ENCODE measurements around the gene GLIPR1.
A peak's percentile ranks its signal among the peaks of the same experiment; 100 is the strongest.
"Not testable (repeated sequence)": the region's sequence is repeated elsewhere in the genome, so short reads cannot be mapped to it uniquely, and the experiment has no call there.

Gene GLIPR1

DNA sequence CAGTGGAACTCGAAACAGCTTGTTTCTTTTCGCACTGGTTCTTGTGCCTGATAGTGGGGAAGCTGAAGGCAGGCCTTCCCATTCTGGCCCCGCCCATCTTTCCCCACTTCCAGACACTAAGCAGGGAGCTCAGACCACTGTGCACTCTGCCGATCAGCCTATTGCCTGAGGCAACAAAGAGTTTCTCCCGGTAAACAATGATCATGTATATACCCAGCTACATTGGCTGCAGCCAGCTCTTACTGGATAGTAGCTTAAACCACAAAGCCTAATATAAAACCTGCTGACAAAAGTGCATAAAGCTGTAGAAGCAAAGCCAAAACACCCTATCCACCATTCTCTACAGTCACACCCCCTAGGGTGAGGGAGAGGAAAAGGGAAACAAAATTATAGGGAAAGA lies 24.7 kb upstream of the GLIPR1 start:
- ChIA-PET POLR2A (no interaction called here), CTCF (interaction anchor here (0.6 kb wide), 1 partner anchor 430 kb away, joined by 3 read pairs; no protein-coding TSS in a partner anchor)
- DNase-seq (ENCODE audit: extremely low spot score): peak; percentile 11
- TF ChIP-seq FOXK2 (IDR thresholded peaks at IDR 0.05) (no peak), FOXM1 (IDR thresholded peaks at IDR 0.05; ENCODE audit: borderline replicate concordance) (no peak), HDGF (IDR thresholded peaks at IDR 0.05; ENCODE audit: borderline replicate concordance) (no peak), SP1 (IDR thresholded peaks at IDR 0.05) (no peak), SUZ12 (IDR thresholded peaks at IDR 0.05) (no peak), FOXA1 (IDR thresholded peaks at IDR 0.05) (no peak)

DNA sequence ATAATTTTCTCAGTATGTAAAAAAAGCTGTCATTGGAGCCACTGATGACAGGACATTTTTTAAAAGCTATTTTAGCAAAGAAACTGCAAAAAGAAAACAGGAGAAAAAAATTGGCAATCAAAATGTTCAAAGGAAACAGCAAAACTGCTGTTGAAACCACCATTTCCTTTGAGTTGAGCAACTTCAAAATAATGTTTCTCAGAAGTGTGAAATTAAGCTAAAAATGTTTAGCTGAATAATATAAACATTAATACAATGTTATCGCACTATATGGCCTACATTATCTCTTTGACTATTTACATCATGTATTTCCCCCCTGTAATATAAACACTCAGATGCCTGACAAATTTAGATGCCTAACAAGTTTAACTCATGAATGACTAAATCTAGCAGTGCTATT lies 23.4 kb upstream of the GLIPR1 start:
- DNase-seq (ENCODE audit: extremely low spot score): no peak
- CTCF ChIA-PET: interaction anchor here (0.6 kb wide), 1 partner anchor 17 kb away, joined by 3 read pairs; no protein-coding TSS in a partner anchor
- TF ChIP-seq NFRKB (IDR thresholded peaks at IDR 0.05) (no peak), FOXK2 (IDR thresholded peaks at IDR 0.05) (no peak), SP1 (IDR thresholded peaks at IDR 0.05) (no peak), L3MBTL2 (conservative IDR thresholded peaks at IDR 0.05) (no peak), BHLHE40 (IDR thresholded peaks at IDR 0.05; ENCODE audit: borderline replicate concordance) (no peak), ARNT (IDR thresholded peaks at IDR 0.05) (no peak), FOXM1 (IDR thresholded peaks at IDR 0.05; ENCODE audit: borderline replicate concordance) (no peak), ELF4 (IDR thresholded peaks at IDR 0.05) (no peak), LEF1 (IDR thresholded peaks at IDR 0.05; ENCODE audit: borderline replicate concordance) (no peak)
- POLR2A ChIA-PET: no interaction called here

DNA sequence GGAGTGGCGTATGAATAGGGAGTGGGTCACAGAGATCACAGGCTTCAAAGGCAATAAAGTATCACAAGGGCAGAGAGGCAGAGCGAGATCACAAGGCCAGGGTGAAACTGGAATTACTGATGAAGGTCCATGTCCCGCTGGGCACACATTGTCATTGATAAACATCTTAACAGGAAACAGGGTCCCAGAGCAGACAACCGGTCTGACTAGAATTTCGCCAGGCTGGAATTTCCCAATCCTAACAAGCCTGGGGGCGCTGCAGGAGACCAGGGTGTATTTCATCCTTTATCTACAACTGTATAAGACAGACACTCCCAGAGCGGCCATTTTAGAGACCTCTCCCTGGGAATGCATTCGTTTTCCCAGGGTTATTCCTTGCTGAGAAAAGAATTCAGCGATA lies 22.7 kb upstream of the GLIPR1 start:
- POLR2A ChIA-PET; DNase-seq (ENCODE audit: extremely low spot score): not testable (repeated sequence)
- CTCF ChIA-PET: interaction anchor here (0.6 kb wide), 1 partner anchor 17 kb away, joined by 3 read pairs; no protein-coding TSS in a partner anchor

DNA sequence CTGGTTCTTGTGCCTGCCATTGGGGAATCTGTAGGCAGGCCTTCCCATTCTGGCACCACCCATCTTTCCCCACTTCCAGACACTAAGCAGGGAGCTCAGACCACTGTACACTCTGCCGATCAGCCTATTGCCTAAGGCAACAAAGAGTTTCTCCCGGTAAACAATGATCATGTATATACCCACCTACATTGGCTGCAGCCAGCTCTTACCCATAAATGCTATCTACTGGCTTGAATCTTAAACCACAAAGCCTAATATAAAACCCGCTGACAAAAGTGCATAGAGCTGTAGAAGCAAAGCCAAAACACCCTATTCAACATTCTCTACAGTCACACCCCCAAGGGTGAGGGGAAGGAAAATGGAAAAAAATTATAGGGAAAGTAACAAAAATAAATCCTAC lies 20.8 kb upstream of the GLIPR1 start:
- TF ChIP-seq TARDBP (IDR thresholded peaks at IDR 0.05): no peak
- no peak for TF ChIP-seq ZNF384 (IDR thresholded peaks at IDR 0.05)
- TF ChIP-seq, protein P1, sequence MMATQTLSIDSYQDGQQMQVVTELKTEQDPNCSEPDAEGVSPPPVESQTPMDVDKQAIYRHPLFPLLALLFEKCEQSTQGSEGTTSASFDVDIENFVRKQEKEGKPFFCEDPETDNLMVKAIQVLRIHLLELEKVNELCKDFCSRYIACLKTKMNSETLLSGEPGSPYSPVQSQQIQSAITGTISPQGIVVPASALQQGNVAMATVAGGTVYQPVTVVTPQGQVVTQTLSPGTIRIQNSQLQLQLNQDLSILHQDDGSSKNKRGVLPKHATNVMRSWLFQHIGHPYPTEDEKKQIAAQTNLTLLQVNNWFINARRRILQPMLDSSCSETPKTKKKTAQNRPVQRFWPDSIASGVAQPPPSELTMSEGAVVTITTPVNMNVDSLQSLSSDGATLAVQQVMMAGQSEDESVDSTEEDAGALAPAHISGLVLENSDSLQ (IDR thresholded peaks at IDR 0.05): no peak
- no peak for TF ChIP-seq L3MBTL2 (conservative IDR thresholded peaks at IDR 0.05)
- TF ChIP-seq BHLHE40 (IDR thresholded peaks at IDR 0.05; ENCODE audit: borderline replicate concordance): no peak
- TF ChIP-seq ARNT (IDR thresholded peaks at IDR 0.05): no peak
- TF ChIP-seq FOXK2 (IDR thresholded peaks at IDR 0.05): no peak
- no peak for TF ChIP-seq LEF1 (IDR thresholded peaks at IDR 0.05; ENCODE audit: borderline replicate concordance)
- no peak for TF ChIP-seq SP1 (IDR thresholded peaks at IDR 0.05)
- no peak for TF ChIP-seq FOXM1 (IDR thresholded peaks at IDR 0.05; ENCODE audit: borderline replicate concordance)
- ChIA-PET CTCF (no interaction called here), POLR2A (no interaction called here)
- no peak for DNase-seq (ENCODE audit: extremely low spot score)

DNA sequence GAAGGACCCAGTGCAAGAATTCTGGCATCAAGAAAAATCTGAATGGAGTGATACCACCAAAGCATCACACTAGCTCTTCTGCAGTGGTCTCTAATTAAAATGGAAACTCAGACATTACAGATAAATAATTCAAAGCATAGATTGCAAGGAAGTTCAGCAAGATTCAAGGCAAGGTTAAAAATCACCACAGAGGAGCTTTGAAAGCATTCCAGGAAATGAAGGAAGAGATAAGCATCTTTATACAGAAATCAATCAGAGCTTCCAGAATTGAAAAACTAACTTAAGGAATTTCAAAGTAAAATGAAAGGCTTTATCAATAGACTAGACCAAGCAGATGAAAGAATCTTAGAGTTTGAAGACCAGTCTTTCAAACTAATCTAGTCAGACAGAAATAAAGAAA lies 20.4 kb upstream of the GLIPR1 start:
- ChIA-PET POLR2A (no interaction called here), CTCF (no interaction called here)
- no peak for TF ChIP-seq TARDBP (IDR thresholded peaks at IDR 0.05)
- no peak for TF ChIP-seq ARNT (IDR thresholded peaks at IDR 0.05)
- TF ChIP-seq FOXM1 (IDR thresholded peaks at IDR 0.05; ENCODE audit: borderline replicate concordance): no peak
- DNase-seq (ENCODE audit: extremely low spot score): no peak

DNA sequence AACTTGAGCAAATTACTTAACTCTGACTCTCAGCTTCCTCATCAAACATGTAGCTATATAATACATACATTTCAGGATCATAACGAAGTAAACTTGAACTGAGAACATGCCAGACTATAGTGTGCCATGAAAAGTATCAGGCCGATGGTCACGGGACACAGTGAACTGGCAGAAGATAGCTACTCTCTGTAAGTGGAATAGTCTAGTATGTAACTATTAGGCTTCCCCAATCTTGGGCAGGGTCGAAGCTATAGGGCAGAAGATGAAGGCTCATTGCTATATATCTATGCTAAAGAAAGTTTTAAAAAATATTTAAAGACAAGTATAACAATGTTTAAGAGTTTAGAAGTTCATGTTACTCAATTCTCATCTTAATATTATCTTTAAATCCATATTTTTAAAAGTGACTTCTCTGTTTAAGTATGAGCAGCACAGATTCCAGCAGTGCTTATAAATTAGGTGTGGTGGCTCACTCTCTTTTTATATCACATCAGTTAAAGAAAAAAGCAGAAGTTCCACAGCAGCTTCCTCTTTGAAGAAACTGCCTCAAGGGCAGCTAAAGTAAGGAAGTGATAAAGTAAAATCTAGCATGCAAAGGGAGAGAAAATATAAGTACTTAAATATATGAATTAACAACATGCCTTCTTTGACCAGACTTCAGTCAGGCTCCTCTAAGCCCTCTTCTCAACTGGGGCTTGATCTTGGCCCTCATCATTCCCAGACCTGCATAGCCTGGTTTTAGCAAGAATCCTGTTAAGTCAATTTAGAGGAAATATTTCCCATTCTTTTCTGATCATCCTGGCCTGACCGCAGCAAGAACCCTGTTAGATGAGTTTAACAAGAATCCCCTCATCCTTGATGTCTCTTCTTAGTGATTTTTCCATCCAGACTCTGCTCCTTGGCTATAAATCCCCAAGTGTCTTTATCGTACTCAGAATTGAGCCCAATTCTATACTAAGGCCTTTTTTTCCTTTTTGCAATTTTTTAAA lies 8.4 kb upstream of the GLIPR1 start:
- CTCF ChIA-PET: interaction anchor here (0.7 to 1.3 kb wide), 2 partner anchors 13 to 1305 kb away, joined by 3 to 4 read pairs; no protein-coding TSS in a partner anchor
- TF ChIP-seq LEF1 (IDR thresholded peaks at IDR 0.05; ENCODE audit: borderline replicate concordance): no peak
- no peak for TF ChIP-seq NFRKB (IDR thresholded peaks at IDR 0.05)
- no peak for TF ChIP-seq HDGF (IDR thresholded peaks at IDR 0.05; ENCODE audit: borderline replicate concordance)
- no peak for TF ChIP-seq FOXM1 (IDR thresholded peaks at IDR 0.05; ENCODE audit: borderline replicate concordance)
- TF ChIP-seq, protein P1 (IDR thresholded peaks at IDR 0.05): no peak
- POLR2A ChIA-PET: no interaction called here
- no peak for DNase-seq (ENCODE audit: extremely low spot score)

DNA sequence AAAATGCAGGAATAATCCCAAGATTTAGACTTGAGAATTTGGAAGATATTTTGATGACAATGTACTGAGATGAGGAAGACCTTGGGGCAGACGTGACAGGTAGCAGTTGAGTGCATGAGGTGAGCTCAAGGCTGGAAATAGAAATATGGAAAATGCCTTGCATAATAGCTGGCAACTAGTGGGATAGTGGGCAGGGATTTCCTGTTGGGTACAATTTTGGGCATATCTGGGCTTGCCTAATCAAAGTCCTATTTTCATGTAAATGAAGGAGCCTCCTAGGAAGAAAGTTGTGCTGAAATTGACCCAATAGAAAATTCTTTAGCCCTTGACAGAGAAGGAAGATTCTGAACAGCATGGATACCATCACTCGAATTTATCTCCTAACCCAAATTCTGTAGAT lies 6.4 kb upstream of the GLIPR1 start:
- no peak for DNase-seq (ENCODE audit: extremely low spot score)
- POLR2A ChIA-PET: no interaction called here
- CTCF ChIA-PET: interaction anchor here (0.8 kb wide), 1 partner anchor 17 kb away, joined by 3 read pairs; no protein-coding TSS in a partner anchor
- no peak for TF ChIP-seq L3MBTL2 (conservative IDR thresholded peaks at IDR 0.05)
- TF ChIP-seq TARDBP (IDR thresholded peaks at IDR 0.05): no peak
- no peak for TF ChIP-seq ARNT (IDR thresholded peaks at IDR 0.05)
- no peak for TF ChIP-seq ZNF384 (IDR thresholded peaks at IDR 0.05)
- no peak for TF ChIP-seq HDGF (IDR thresholded peaks at IDR 0.05; ENCODE audit: borderline replicate concordance)
- TF ChIP-seq LEF1 (IDR thresholded peaks at IDR 0.05; ENCODE audit: borderline replicate concordance): no peak
- no peak for TF ChIP-seq SUZ12 (IDR thresholded peaks at IDR 0.05)
- no peak for TF ChIP-seq CTBP1 (IDR thresholded peaks at IDR 0.05; ENCODE audit: borderline replicate concordance)
- TF ChIP-seq NFRKB (IDR thresholded peaks at IDR 0.05): no peak
- no peak for TF ChIP-seq FOXK2 (IDR thresholded peaks at IDR 0.05)
- TF ChIP-seq SP1 (IDR thresholded peaks at IDR 0.05): no peak
- TF ChIP-seq, protein P1 (IDR thresholded peaks at IDR 0.05): no peak
- no peak for TF ChIP-seq ELF4 (IDR thresholded peaks at IDR 0.05)

Measured in HEK293T (cell line).